ENCODE measurements around the gene OLIG2. TPM values are rescaled to one million over a fixed set of nuclear protein-coding genes. Genes with fewer than 3 reads are reported as not detected.

OLIG2 gene
- total RNA-seq, 2 donors from 2014 or later: 0.53 TPM; not detected in 1

- H3K27me3 ChIP-seq (ENCODE audit: control insufficient read depth, insufficient read depth, low read length, poor library complexity, severe bottlenecking): peaks cover 7% of the 10 kb centered on the region
- Mint-ChIP-seq H3K4me3 (no peak overlapping the region), H3K27ac (no peak overlapping the region), H3K27me3 (ENCODE audit: insufficient read depth) (peaks cover 6% of the 10 kb centered on the region), H3K9me3 (no peaks in the 10 kb centered on the region), H3K36me3 (ENCODE audit: low read depth) (no peaks in the 10 kb centered on the region), H3K4me1 (no peaks in the 10 kb centered on the region)
- H3K9ac ChIP-seq (ENCODE audit: extremely low read depth, low read length, poor library complexity, severe bottlenecking): no peak overlapping the region
- H3K4me3 ChIP-seq (ENCODE audit: low read length): no peak overlapping the region
- no peaks in the 10 kb centered on the region for H3K36me3 ChIP-seq (ENCODE audit: control insufficient read depth, insufficient read depth, low read length)
- TF ChIP-seq CTCF (conservative IDR thresholded peaks at IDR 0.05): peak; percentile 78
- H3K27ac ChIP-seq (ENCODE audit: low read depth, low read length): no peak overlapping the region
- DNase-seq: no peak
- no peaks in the 10 kb centered on the region for H3K9me3 ChIP-seq (ENCODE audit: control insufficient read depth, low read length)
- 64 to 83% methylated on average over 1 to 2 of the region's 3 CpGs for WGBS, 2 experiments (ENCODE audit: insufficient coverage in 1 of 2, insufficient read length in 1 of 2)
- H3K4me1 ChIP-seq (ENCODE audit: control insufficient read depth, insufficient read depth, low read length): no peaks in the 10 kb centered on the region
Observed at GRCh38 chr21:32994305-32994704, 31.4 kb upstream of the OLIG2 start.

GRCh38 chr21:33007747-33008146 lies 18.0 kb upstream of the OLIG2 start:
- no peak for DNase-seq
- no peak overlapping the region for H3K27ac ChIP-seq (ENCODE audit: low read depth, low read length)
- H3K4me3 ChIP-seq (ENCODE audit: low read length): no peak overlapping the region
- no peak overlapping the region for H3K9ac ChIP-seq (ENCODE audit: extremely low read depth, low read length, poor library complexity, severe bottlenecking)
- H3K4me1 ChIP-seq (ENCODE audit: control insufficient read depth, insufficient read depth, low read length): no peaks in the 10 kb centered on the region
- H3K36me3 ChIP-seq (ENCODE audit: control insufficient read depth, insufficient read depth, low read length): no peaks in the 10 kb centered on the region
- H3K9me3 ChIP-seq (ENCODE audit: control insufficient read depth, low read length): no peaks in the 10 kb centered on the region
- TF ChIP-seq CTCF (conservative IDR thresholded peaks at IDR 0.05): no peak
- 92 to 97% methylated on average over 3 of the region's 3 CpGs for WGBS, 2 experiments (ENCODE audit: insufficient coverage in 1 of 2, insufficient read length in 1 of 2)
- no peaks in the 10 kb centered on the region for H3K9me3 Mint-ChIP-seq
- no peak overlapping the region for H3K4me3 Mint-ChIP-seq
- H3K36me3 Mint-ChIP-seq (ENCODE audit: low read depth): no peaks in the 10 kb centered on the region
- H3K4me1 Mint-ChIP-seq: peaks cover 9% of the 10 kb centered on the region
- peaks cover 12% of the 10 kb centered on the region for H3K27me3 ChIP-seq (ENCODE audit: control insufficient read depth, insufficient read depth, low read length, poor library complexity, severe bottlenecking)
- H3K27me3 Mint-ChIP-seq (ENCODE audit: insufficient read depth): peaks cover 18% of the 10 kb centered on the region
- no peak overlapping the region for H3K27ac Mint-ChIP-seq

- peaks cover 19% of the 10 kb centered on the region for H3K27me3 Mint-ChIP-seq (ENCODE audit: insufficient read depth)
Observed at GRCh38 chr21:33008333-33009051, 17.2 kb upstream of the OLIG2 start.

More at GRCh38 chr21:33008333-33009051, 17.2 kb upstream of the OLIG2 start:
- Mint-ChIP-seq H3K4me1 (peaks cover 9% of the 10 kb centered on the region), H3K36me3 (ENCODE audit: low read depth) (no peaks in the 10 kb centered on the region), H3K27ac (no peak overlapping the region), H3K9me3 (no peaks in the 10 kb centered on the region), H3K4me3 (no peak overlapping the region)
- H3K27ac ChIP-seq (ENCODE audit: low read depth, low read length): no peak overlapping the region
- no peaks in the 10 kb centered on the region for H3K9me3 ChIP-seq (ENCODE audit: control insufficient read depth, low read length)
- DNase-seq: no peak
- no peak overlapping the region for H3K9ac ChIP-seq (ENCODE audit: extremely low read depth, low read length, poor library complexity, severe bottlenecking)
- peaks cover 12% of the 10 kb centered on the region for H3K27me3 ChIP-seq (ENCODE audit: control insufficient read depth, insufficient read depth, low read length, poor library complexity, severe bottlenecking)
- no peaks in the 10 kb centered on the region for H3K4me1 ChIP-seq (ENCODE audit: control insufficient read depth, insufficient read depth, low read length)
- no peak overlapping the region for H3K4me3 ChIP-seq (ENCODE audit: low read length)
- no peak for TF ChIP-seq CTCF (conservative IDR thresholded peaks at IDR 0.05)
- 58 to 75% methylated on average over 2 to 3 of the region's 3 CpGs for WGBS, 2 experiments (ENCODE audit: insufficient coverage in 1 of 2, insufficient read length in 1 of 2)
- no peaks in the 10 kb centered on the region for H3K36me3 ChIP-seq (ENCODE audit: control insufficient read depth, insufficient read depth, low read length)

Measured in endodermal cell (in vitro differentiated cells).